Left renal pelvis (tissue), 4 donors: ENCODE measurements around the gene TNS4. TPM values are rescaled to one million over a fixed set of nuclear protein-coding genes. Genes with fewer than 3 reads are reported as not detected.

ENCODE experiments used
- DNase-seq, 4 donors: peaks; one replicate each; pipeline ENCODE4 v3.0.0-alpha.2; 2013; ENCODE audit warnings: low read depth in 4 of 4, low spot score in 3 of 4
- polyA plus RNA-seq, 4 donors: library from polyadenylated mRNA; unstranded; fragments of 120-200 nt; gene quantifications; one replicate each; pipeline ENCODE4 v1.2.1, GENCODE V29; 2013; ENCODE audit not compliant: insufficient read length in 4 of 4

Gene TNS4
- polyA plus RNA-seq, 4 donors, result 0.06 to 0.26 (median 0.19) TPM

- no peak for DNase-seq
Measured at GRCh38 chr17:40442392-40443195, 58.8 kb downstream of the TNS4 start.

GRCh38 chr17:40440166-40440565, 61.3 kb downstream of the TNS4 start:
- no peak for DNase-seq

GRCh38 chr17:40437095-40437732, 64.2 kb downstream of the TNS4 start:
- no peak for DNase-seq

- DNase-seq, result no peak
Measured at GRCh38 chr17:40436636-40437035, 64.8 kb downstream of the TNS4 start.

GRCh38 chr17:40433551-40434415, 67.6 kb downstream of the TNS4 start:
- no peak for DNase-seq

- no peak for DNase-seq
Measured at GRCh38 chr17:40432864-40433528, 68.4 kb downstream of the TNS4 start.

- DNase-seq, result no peak
Measured at GRCh38 chr17:40431231-40431602, 70.2 kb downstream of the TNS4 start.

GRCh38 chr17:40430272-40431230, 70.9 kb downstream of the TNS4 start:
- no peak for DNase-seq

GRCh38 chr17:40427002-40427491, 74.4 kb downstream of the TNS4 start:
- no peak for DNase-seq

Other genes with a start within 250 kb of the TNS4 start
- 10 to 100 TPM; 15.3 to 26.8 (median 22.4) TPM for gene CDC6, start 213.7 kb downstream of the TNS4 start, polyA plus RNA-seq
- gene RARA, start 192.4 kb downstream of the TNS4 start, polyA plus RNA-seq, result 10 to 100 TPM; 35.2 to 60.5 (median 38.6) TPM
- not detected for gene GJD3, start 136.9 kb downstream of the TNS4 start, polyA plus RNA-seq
- 100 to 1,000 TPM; 162 to 190 (median 179) TPM for gene TOP2A, start 83.7 kb downstream of the TNS4 start, polyA plus RNA-seq
- 100 to 1,000 TPM; 297 to 669 (median 378) TPM for gene IGFBP4, start 58.2 kb downstream of the TNS4 start, polyA plus RNA-seq
- under 1 TPM; 0.14 to 0.53 (median 0.44) TPM for gene CCR7, start 63.8 kb upstream of the TNS4 start, polyA plus RNA-seq
- 100 to 1,000 TPM; 247 to 327 (median 263) TPM for gene SMARCE1, start 146.2 kb upstream of the TNS4 start, polyA plus RNA-seq
- gene KRT222, start 163.6 kb upstream of the TNS4 start, polyA plus RNA-seq, result 1 to 10 TPM in 1 of 4 donors, under 1 TPM in 3; 0.09 to 1.7 (median 0.24) TPM
- gene KRT24, start 202.1 kb upstream of the TNS4 start, polyA plus RNA-seq, result under 1 TPM in 1 of 4 donors, not detected in 3; 0.18 TPM